PC-3 (cell line): ENCODE measurements around the gene TAX1BP3.

ENCODE experiments used
- EZH2 ChIP-seq: fragments of 300-600 bp; sonication (generic); IDR thresholded peaks from one replicate; pipeline ENCODE4 v1.6.1; 2017; ENCODE audit warnings: antibody characterized with exemption, mild to moderate bottlenecking, low read length; ENCODE audit not compliant: unreplicated experiment
- EZH2phosphoT487 ChIP-seq: fragments of 300-600 bp; sonication (generic); IDR thresholded peaks from 2 replicates; pipeline ENCODE4 v1.6.1; 2018; ENCODE audit warnings: mild to moderate bottlenecking, antibody characterized with exemption, low read length, borderline replicate concordance
- TF ChIP-seq, protein P1 (sequence below): fragments of 300-600 bp; sonication (generic); conservative IDR thresholded peaks from 2 replicates; pipeline ENCODE4 v1.5.1; 2017; ENCODE audit warnings: antibody characterized with exemption, low read depth, mild to moderate bottlenecking, low read length

DNA sequence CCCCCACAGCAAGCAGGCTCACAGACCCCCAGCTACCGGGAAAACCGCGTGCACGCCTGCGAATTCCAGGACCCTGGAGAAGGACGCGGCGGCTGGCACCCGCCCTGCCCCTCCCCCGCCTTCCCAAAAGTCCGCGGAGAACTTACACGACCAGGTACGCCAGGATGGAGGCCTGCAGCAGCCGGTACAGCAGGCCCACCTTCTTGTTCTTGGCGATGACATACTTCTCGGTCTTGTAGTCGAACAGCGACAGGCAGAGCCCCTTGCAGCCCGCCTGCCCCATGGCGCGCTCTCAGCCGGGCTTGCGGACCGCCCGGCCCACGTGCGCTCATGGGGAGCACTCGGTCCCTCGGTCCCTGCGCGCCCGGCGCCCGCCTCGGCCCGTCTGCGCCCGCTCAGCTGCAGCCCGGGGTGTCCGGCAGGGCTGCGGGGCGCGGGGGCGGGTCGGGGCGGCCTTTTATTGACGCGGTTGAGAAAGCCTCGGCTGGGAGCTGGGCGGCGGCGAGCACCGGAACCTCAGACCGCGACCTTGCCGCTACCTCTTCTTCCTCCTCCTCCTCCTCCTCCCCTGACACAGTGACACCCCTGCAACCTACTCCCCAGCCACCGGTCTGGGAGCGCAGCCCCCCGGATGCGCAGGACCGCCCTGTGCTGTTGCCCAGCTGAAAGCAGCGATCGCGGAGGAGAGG lies 27.5 kb upstream of the TAX1BP3 start, which contains the start of gene P2RX5:
- TF ChIP-seq, protein P1, sequence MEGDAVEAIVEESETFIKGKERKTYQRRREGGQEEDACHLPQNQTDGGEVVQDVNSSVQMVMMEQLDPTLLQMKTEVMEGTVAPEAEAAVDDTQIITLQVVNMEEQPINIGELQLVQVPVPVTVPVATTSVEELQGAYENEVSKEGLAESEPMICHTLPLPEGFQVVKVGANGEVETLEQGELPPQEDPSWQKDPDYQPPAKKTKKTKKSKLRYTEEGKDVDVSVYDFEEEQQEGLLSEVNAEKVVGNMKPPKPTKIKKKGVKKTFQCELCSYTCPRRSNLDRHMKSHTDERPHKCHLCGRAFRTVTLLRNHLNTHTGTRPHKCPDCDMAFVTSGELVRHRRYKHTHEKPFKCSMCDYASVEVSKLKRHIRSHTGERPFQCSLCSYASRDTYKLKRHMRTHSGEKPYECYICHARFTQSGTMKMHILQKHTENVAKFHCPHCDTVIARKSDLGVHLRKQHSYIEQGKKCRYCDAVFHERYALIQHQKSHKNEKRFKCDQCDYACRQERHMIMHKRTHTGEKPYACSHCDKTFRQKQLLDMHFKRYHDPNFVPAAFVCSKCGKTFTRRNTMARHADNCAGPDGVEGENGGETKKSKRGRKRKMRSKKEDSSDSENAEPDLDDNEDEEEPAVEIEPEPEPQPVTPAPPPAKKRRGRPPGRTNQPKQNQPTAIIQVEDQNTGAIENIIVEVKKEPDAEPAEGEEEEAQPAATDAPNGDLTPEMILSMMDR, result no peak
- TF ChIP-seq EZH2phosphoT487 (no peak), EZH2 (no peak)
